Measurements from ENCODE around the gene ELFN1.
"Not testable (repeated sequence)": the region's sequence is repeated elsewhere in the genome, so short reads cannot be mapped to it uniquely, and the experiment has no call there.

ELFN1 gene

DNA sequence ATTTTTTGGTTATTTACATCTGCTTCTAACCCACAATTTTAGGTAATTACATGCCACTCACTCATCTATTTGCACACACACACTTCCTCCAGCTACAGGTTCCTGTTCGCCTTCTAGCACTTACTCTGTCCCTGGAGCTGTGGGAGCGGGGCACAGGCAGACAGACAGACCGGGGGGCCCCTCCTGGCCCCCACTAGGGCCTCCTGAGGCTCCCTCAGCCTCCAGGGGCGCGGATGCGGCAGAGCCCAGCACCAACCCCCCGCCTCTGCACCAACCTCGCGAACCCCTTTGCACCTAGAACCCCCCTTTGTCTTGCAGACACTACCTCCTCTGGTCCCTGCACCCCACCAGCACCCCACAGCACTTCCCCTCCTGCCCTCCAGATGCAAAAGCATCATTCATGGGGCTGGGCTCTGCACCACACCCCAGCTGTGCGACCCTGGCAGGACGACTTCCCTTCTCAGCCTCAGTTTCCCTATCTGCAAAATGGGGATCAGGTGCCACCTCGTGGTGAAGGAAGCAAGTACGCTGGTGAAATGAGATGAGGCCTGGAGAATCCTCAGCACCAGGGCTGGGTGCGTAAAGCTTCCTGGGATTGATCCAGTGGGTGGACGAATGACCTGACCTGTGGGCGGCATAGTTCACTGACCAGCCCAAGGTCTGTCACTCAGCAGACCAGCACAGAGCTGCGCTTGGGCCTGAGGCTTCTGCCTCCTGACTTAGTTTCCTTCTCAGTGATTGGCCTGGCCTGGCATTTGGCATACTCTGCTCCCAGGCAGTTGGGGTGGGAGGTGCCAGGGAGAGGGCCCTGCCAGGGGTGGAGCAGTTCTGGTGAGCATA lies 37.9 kb downstream of the ELFN1 start:
- no peak for DNase-seq (ENCODE audit: low read depth in 3 of 3, low spot score in 1 of 3)

DNA sequence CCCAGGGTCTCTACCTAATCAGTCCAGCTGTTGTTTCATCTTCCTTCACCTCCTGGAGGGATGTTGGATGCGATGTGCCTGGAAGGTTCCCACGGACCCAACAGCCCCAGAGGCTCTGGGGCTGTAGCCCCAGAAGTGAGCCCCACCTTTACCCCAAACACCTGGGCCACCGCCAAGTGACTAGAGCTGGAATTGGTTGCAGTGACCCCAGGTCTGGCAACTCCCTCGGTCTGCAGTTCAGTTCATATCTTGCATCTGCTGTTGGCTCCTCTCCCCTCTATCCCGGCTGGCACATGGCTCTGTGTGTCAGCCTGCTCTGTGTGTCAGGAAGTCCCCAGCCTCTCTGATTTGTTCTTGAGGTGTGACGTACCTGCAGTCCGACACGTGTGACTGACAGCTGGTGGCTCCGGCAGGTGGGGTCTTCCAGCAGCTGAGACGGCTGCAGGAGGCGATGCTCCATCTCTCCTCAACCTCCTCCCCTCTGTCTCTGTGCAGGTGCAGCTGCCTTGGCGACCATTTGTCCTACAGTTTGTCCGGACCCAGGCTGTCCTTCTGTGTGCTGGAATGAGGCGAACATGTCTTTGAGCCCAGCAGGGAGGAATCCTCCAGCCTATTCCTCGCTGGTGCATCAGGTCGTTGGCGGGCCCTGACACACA lies 38.6 kb downstream of the ELFN1 start:
- no peak for DNase-seq (ENCODE audit: low read depth in 3 of 3, low spot score in 1 of 3)

DNA sequence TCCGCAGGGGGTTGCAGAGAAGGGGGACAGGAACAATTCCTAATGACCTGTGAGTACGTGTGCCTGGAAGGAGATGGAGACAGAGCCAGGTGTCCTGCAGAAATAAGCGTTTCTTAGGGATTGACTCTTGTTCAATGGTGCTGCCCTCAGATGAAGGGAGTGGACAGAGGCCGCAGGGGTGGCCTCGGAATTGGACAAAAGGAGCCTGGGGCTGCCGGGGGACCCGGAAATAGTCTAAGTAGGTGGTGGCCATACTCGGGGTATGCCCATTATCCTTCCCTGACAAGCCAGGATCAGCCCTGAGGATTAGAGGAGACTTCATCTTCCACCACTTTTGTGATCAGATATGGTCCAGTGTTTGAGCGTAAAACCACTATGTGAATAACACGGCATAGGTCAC lies 39.2 kb downstream of the ELFN1 start:
- DNase-seq (ENCODE audit: low read depth in 3 of 3, low spot score in 1 of 3) = no peak

DNA sequence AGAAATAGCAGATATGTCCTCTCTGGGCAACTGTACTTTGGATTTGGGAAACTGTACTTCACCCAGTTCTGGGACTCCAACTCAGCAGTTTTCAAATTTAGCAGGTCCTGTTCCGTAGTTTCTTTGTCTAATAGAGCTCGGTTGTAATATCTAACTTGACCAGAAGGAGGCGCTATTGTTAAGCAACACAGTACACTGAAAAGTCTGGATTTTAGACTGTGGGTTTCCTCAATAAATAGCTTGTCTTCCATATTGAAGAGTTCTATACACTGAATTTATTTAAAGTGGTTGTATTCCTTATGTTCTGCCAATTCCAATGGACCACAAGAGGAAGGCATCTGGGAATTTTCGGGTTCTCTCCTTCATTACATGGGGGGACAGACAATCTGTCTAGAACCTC lies 39.8 kb downstream of the ELFN1 start:
- no peak for DNase-seq (ENCODE audit: low read depth in 3 of 3, low spot score in 1 of 3)

DNA sequence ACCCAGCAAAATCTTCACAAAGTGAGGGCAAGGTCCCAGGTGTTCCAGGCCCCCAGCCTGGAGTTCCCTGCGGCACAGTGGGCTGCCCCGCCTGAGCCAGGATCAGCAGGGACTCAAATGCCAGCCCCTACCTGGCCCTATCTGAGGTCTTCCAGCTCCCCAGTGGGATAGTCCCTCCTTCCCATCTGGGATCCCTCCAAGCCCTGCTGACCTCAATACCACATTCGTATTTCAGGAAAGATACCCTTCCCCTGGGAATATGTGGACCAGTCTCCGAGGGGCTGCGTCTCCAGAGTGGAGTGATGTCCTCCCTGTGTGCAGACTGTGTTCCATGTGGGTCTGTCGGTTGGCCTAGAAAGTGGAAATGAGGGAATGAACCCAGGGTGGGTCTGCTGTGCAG lies 40.9 kb downstream of the ELFN1 start:
- DNase-seq (ENCODE audit: low read depth in 3 of 3, low spot score in 1 of 3) = no peak

DNA sequence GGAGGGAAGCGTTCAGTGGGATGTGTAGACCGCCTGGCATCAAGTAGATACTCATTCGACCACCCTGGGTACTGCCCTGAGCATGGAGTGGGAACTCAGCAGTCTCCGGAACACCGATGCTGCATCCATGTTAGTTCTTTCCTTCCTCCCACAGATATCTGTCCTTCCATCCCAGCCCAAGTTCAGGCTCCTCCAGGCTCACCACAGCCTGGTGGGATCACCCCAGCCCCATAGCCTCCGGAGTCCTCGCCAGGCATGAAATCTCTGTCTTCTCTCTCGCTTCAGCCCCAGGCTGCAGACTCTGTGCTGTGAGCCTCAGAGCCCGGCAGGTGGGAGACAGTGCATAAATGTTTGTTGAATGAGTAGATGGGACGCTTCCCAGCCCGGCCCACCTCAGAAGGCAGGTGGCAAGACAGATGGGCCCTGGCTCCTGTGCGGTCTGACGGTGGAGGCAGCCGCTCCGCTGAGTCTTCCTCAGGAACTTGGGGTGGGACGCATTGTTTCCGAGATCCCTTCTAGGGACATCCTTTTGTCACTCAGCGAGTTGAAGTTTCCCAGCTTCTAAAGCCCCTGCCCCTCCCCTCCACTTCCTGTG lies 42.9 kb downstream of the ELFN1 start:
- no peak for DNase-seq (ENCODE audit: low read depth in 3 of 3, low spot score in 1 of 3)

DNA sequence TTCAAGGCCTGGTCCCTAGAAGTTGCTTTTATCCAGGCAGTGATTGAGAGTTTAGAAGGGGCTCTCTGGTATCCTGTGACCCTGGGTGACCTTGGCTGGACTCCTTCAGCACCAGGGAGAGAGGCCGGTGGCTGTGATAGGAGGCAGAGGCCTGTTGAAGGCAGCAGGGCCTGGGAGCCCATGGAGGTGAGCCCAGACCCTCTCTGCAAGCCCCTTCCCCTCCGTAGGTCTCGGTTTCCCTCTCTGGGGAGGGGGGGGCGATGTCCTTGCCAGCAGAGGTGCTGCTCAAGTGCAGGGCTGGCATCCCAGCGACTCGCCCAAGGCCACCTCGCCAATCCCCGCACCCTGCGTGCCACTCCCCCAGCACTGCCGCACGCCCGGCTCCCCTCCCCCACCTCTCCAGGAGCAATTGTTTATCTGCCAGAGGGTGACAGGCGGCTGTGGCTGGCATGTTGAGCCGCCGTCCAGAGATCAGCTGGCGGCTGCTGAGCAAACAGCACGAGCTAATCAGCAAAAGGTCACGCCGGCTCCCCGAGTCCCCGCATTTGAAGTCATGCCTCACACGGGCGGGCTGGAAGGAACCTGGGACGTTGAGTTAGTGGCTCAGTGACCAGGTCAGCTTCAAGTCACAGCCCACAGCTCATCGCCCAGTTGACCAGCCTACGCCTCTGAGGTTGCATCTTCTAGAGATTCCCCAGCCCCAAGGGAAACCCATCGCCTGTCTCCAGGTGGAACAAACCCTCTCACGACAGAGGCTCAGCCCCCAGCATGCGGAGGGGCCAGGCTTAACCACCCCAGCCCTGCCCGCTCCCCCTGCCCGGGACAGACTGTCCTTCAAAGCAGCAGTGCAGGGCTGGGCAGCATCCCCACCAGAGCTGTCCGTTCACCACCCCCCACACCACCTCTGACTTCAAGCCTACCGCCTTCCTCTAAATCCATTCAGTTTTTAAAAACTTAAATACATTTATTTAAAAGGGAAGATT lies 43.7 kb downstream of the ELFN1 start:
- no peak for DNase-seq (ENCODE audit: low read depth in 3 of 3, low spot score in 1 of 3)

DNA sequence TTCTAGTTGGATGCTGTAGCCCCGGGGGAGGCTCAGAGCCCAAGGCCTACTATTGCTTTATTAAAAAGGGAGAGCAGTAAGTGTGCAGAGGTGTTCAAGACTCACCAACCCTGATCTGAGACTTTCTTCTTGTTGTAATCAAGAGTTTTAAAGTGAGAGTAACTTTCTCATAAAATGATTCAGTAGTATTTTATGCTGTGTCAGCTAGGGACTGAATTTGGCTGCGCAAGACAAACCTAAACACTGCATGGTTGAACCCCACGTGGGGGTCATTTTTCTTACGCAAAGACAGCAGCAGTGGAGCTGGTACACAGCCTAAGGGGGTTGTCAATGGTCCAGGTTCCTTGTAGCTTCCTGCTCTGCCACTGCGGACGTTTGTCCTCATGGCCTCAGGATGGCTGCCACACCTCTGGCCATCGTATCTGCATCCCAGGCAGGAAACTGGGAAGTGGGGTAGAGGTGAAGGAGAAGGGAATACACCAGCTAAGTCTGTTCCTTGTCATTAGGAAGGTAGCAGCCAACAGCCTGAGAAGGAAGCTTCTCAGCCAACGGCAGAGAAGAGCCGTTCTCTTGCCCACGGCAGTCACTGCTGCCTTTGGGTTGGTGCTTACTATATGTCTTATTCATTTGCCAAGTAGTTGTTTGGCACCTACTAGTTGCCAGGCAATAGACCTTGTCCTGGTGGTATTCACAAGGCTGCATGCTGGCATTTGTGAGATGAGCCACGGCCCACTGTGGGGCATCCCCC lies 44.7 kb downstream of the ELFN1 start:
- DNase-seq (ENCODE audit: low read depth in 3 of 3, low spot score in 1 of 3) = no peak

DNA sequence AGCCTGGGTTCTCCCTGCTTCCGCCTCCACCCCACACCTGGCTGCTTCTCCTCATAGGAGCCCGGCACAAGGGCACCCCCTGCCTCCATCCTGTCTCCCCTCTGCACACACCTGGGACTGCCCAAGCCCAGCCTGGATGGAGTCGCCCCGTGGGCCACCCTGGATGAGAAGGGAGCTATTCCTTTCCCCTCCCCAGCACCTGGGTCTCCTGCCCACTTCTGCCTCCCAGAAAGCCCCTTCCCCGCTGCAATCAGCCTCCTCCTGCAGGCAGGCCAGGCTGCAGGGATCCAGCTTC lies 45.2 kb downstream of the ELFN1 start:
- no peak for DNase-seq (ENCODE audit: low read depth in 3 of 3, low spot score in 1 of 3)

DNA sequence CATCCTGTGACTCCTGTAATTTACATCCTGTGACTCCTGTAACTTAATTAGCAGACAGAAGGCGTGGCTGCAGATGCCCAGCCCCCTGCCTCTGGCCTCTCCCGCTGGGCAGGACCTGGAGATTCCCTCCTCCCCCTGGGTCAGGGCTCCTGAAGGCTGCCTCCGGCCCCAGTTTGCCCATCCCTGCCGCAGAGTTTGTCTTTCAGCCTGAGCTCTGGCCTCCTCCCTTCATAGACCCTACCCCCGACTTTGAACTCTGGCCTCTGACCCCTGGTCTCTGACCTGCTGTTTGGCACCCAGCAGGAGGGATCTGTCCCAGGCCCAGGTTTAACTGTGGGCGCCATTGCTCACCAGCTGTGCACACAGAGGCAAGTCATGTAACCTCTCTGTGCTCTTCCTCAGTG lies 45.6 kb downstream of the ELFN1 start:
- DNase-seq (ENCODE audit: low read depth in 3 of 3, low spot score in 1 of 3) = no peak

DNA sequence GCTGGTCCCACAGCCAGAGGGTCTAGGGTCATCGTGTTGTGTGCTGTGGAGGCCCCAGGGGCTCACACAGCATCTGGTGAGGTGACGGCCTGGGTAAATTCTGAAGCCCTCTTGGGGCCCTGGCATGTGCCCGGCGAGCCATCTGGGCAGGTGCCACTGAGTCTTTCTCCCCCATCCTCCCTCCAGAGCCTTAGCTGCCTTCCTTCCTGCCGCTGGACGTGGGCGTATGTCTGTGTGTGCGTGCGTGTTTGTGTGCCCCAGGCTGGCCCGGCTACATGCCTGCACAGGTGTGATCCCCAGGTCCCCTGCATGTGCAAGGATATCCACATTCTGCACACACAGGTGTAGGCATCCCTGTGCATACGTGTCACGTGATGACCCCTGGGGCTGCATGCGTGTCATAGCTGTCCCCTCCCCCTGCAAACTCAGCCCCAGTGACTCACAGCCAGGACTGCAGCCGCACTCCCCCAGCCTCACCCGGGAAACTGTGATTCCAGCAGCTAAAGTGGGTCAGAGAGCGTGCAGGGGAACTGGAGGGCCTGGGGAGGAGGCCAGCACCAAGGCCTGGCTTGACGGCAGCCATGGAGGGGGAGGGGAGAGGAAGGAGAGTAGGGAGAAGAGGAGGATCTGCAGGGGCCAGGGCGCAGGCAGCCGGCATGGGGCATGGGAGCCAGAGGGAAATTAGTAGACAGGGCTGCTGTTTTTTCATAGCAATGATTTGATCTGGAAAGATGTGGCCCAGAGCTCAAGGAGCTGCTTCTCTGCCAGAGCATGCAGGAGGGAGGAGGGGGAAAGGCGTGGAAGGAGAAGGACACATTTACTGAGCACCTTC lies 46.4 kb downstream of the ELFN1 start:
- no peak for DNase-seq (ENCODE audit: low read depth in 3 of 3, low spot score in 1 of 3)

DNA sequence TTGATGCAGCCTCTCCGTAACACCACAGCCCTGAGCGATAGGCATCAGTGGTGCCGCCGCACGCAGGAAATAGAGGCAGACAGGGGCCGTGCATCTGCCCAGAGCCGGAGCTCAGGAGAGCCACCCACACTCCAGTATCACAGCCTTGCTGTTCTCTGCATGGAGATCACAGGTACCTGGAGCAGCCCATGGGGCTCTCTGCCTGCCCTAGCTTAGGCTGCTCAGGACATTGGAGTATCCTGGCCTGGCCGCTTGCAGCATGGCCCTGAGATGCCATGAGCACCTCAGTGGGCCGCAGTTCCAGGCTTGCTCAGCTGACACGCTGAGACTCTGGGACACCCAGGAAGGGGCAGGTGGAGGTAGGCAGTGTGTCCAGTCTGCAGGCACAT lies 47.0 kb downstream of the ELFN1 start:
- DNase-seq (ENCODE audit: low read depth in 3 of 3, low spot score in 1 of 3) = no peak

DNA sequence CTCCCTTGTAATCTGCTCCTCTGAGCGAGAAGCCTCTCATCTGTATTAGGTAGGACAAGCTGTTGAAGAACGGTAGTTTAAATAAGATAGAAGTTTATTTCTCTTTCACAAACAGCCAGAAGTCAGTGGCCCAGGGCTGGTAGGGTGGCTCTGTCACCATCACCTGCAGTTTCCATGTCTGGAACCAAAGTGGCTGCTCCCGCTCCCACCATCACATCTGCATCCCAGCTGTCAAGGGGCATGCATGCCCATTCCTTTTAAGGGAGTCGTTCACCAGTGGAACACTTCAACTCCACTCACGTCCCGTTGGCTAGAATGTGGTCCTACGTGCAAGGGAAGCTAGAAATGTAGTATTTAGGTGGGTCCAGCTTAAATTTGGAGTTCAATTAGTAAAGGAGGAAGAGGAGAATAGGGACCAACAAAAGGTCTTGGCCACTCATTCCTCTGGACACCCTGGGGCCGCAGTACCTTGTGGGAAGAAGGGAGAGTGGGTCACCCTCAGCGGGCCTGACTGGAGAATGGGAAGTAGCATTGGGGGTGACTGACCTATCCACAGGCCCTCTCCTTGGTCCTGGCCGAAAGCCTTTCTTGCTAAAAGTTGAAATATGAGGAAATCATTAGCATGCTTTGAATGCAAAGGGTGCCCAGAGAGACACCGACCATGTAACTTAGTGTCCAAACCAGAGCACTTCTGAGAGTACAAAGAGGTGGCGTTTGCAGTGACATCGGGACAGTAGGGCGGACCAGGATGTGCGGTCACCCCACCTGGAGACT lies 48.0 kb downstream of the ELFN1 start:
- no peak for DNase-seq (ENCODE audit: low read depth in 3 of 3, low spot score in 1 of 3)

DNA sequence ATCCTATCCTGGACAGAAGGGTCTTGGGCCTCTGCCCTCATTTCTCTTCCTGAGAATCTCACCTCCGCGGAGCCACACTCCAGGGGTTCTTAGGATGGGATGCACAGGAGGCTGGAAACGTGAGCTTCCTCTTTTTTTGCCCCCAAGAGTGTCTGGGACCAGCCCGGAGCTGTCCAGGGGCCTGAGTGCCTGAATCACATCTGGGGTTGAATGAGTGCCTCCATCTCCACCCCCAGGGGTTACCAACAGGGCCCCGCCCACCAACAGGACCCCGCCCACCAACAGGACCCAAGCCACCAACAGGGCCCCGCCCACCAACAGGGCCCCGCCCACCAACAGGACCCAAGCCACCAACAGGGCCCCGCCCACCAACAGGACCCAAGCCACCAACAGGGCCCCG lies 48.8 kb downstream of the ELFN1 start:
- not testable (repeated sequence) for DNase-seq (ENCODE audit: low read depth in 3 of 3, low spot score in 1 of 3)

DNA sequence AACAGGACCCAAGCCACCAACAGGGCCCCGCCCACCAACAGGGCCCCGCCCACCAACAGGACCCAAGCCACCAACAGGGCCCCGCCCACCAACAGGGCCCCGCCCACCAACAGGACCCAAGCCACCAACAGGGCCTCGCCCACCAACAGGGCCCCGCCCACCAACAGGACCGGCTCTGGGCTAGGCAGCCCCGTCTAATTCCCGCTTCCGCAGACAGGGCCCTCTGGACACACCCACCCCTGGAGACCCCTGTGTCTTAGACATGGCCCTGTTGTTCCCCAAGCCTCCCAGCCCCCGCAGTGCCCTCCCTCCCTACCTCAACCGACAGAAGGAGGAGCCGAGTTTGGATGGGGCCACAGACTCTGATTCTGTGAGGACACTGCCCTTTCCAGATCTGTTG lies 49.2 kb downstream of the ELFN1 start:
- DNase-seq (ENCODE audit: low read depth in 3 of 3, low spot score in 1 of 3) = not testable (repeated sequence)

DNA sequence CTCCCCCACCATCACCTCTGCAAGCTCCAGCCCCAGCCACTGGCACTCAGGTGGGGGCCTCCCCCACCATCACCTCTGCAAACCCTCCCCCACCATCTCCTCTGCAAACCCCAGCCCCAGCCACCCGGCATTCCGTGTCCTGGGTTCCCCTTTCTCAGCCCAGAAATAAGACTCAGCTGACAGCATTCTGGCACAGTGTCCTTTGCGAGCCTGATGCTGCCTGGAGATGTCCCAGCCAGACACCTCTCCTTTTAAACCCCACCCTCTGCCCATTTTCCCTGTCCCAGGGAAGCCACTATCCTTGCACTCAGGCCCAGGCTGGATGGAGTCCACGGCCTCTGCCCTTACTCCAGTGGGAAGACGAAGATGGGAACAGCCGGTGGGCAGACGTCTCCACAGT lies 49.8 kb downstream of the ELFN1 start:
- no peak for DNase-seq (ENCODE audit: low read depth in 3 of 3, low spot score in 1 of 3)

DNA sequence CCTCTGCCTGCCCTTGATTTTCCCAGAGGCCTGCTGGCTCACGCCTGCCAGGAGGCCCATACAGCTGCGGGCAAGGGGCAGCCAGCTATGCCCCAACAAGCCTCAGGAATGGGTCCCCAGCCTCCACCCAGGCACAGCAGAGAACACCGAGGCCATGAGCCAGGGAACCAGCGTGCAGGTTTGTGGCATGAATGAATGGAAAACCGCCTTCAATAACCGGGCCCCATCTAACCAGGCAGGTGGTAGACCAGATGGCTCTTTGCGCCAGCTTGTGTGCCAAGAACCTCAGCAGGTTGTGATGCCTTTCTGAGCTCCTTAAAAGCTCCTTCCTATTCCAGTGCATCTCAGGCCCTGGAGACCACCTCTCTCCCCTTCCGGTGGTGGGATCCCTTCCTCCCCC lies 50.2 kb downstream of the ELFN1 start:
- no peak for DNase-seq (ENCODE audit: low read depth in 3 of 3, low spot score in 1 of 3)

DNA sequence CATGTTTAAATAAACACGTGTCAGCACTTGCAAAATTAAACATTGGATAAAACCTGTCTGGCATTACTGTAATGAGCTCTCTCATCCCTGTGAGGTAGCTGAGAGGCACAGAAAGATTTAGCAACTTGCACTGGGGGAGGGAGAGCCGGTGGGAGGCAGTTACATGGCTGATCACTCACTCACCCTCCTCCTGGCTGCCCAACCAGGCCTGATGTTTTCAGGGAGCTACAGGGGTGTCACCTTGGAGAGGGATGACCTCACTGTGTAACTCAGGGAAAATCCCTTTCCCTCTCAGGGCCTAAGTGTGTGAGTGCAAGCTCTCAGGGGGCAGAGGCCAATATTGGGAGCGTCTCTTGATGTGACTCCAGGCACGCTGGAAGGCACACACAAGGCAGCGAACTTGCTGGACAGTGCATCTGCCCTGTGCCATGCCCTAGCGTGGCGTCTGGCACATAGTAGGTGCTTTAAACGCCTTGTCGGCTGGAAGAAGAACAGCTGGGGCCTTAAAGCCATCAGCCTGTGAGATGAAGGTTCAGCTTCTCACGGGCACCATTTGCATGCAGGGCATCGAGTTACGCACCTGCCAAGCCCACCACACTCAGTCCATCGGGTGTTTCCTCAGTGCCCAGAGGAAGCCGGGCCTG lies 51.1 kb downstream of the ELFN1 start:
- DNase-seq (ENCODE audit: low read depth in 3 of 3, low spot score in 1 of 3) = no peak

DNA sequence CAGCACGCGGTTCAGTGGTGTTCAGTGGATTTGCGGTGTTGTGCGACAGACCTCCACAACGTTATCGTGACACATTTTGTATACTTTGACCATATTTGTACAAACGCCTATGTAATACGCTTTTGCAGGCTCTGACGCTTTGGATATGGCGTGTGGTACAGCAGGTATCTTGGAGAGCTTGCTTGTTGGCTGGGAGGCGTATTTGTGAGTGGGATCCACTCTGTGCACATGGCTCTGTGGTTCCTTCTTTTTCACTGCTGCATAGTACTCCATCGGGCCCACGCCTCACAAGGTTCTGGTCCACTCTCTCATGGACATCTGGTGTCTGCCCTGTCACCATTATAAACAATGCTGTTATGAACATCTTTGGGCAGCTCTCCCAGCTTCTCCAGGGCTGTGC lies 53.2 kb downstream of the ELFN1 start:
- DNase-seq (ENCODE audit: low read depth in 3 of 3, low spot score in 1 of 3) = no peak

Data from stimulated activated CD4-positive, alpha-beta T cell treated with anti-CD3 and anti-CD28 coated beads, TNF-alpha, amount 100 ng/mL, for 1 hour (primary cell).